Thymus (tissue), 11 donors: ENCODE measurements around the gene RXRA. TPM values are rescaled to one million over a fixed set of nuclear protein-coding genes. Genes with fewer than 3 reads are reported as not detected.

Experiments used
- DNase-seq, 9 donors: peaks; one replicate each; pipeline ENCODE4 v3.0.0-alpha.2; 2013; ENCODE audit warnings: low spot score in 9 of 9, low read depth in 6 of 9, missing footprints in 1 of 9
- H3K27ac ChIP-seq, 2 donors: one replicate each; pipeline ENCODE4 v1.5.1; 2013; ENCODE audit warnings: control low read depth in 1 of 2, low read depth in 1 of 2, low read length in 1 of 2, mild to moderate bottlenecking in 1 of 2, moderate library complexity in 1 of 2
- H3K27me3 ChIP-seq, 2 donors: one replicate each; pipeline ENCODE4 v1.5.1; 2013; ENCODE audit warnings: low read length in 1 of 2; ENCODE audit not compliant: control insufficient read depth in 2 of 2, insufficient read depth in 1 of 2
- H3K36me3 ChIP-seq, 2 donors: one replicate each; pipeline ENCODE4 v1.5.1; 2013; ENCODE audit warnings: low read length in 1 of 2, mild to moderate bottlenecking in 1 of 2, moderate library complexity in 1 of 2; ENCODE audit not compliant: control insufficient read depth in 2 of 2, insufficient read depth in 2 of 2
- H3K4me1 ChIP-seq, 2 donors: one replicate each; pipeline ENCODE4 v1.5.1; 2013; ENCODE audit warnings: low read length in 2 of 2; ENCODE audit not compliant: control insufficient read depth in 2 of 2, insufficient read depth in 2 of 2
- H3K4me3 ChIP-seq, 2 donors: one replicate each; pipeline ENCODE4 v1.5.1; 2013; ENCODE audit warnings: low read length in 2 of 2, control low read depth in 1 of 2, mild to moderate bottlenecking in 1 of 2
- H3K9me3 ChIP-seq, 2 donors: one replicate each; pipeline ENCODE4 v1.5.1; 2013; ENCODE audit warnings: low read length in 1 of 2, mild to moderate bottlenecking in 1 of 2; ENCODE audit not compliant: control insufficient read depth in 2 of 2, insufficient read depth in 1 of 2
- WGBS: extraction: QIAGEN DNeasy Blood & Tissue Kit; methylation state at CpG from one replicate; pipeline ENCODE4 v1.1.7; 2013; 5-methylcytosine and 5-hydroxymethylcytosine counted together
- polyA plus RNA-seq: library from polyadenylated mRNA; stranded (reverse); fragments of 200-250 nt; gene quantifications from one replicate; pipeline ENCODE4 v1.2.3, GENCODE V29; 2013
- total RNA-seq: library from RNA; stranded (reverse); fragments of 120-200 nt; gene quantifications from one replicate; pipeline ENCODE4 v1.2.4, GENCODE V29; 2013
- donor health status: healthy.

Gene RXRA
- total and polyA plus RNA-seq, 2 donors = 7.0 to 20.4 TPM

DNA sequence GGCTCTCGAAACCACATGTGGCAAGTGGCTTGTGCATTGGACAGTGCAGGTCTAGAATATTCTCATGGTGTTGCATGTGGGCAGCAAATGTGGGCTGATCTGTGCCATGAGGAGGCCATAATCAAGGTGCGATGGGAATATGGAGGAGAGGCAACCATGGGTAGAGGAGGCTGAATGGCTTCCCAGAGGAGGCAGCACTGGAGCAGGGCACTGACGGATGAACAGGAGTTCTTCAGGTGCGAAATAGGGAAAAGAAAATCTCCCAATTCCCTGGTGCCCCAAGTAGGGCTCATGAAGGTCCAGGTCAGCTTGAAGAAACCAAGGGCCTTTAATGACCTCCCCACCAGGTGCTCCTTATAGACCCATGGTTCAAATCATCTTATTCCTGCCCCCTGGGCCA, 126.5 kb downstream of the RXRA start:
- 98% methylated on average over 4 of the region's 4 CpGs for WGBS
- Histone ChIP-seq H3K27me3 (no peaks in the 10 kb centered on the region), H3K27ac (no peak overlapping the region), H3K9me3 (peaks cover 6 to 17% of the 10 kb centered on the region in 2 donors), H3K4me3 (no peak overlapping the region), H3K4me1 (peaks cover 5 to 35% of the 10 kb centered on the region in 2 donors), H3K36me3 (no peaks in the 10 kb centered on the region)
- no peak for DNase-seq

DNA sequence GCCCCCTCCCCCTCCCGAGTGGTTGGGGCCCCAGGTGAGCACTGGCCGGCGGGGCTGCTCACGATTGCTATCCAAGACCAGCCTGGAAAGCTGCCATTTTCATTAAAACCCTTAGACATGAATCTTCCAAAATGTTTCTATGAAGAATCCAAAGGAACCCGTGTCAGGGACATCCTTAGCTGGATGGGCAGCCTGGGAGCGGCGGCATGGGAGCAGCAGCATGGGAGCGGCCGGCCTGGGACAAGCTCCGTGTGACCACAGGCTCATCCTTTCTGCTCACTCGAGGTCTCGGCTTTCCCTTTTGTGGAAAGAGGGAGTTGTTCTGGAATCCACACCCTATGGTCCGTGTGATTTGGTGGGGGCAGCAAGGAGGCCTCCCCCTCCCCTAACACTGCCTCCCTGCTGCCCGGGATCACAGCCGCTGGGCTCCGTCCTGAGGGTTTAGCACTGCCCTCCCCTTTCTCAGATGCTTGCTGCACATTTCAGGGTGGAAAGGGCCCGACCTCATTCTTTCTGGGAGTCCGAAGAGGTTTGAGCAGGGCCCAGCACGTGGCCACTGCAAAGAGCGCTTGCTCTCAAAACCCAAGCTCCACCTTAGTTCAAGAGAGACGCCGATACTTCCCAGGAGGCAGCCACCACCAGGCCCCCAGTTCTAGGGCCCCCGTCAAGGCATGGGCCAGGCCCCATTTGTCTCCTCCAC, 127.7 kb downstream of the RXRA start:
- 95% methylated on average over 23 of the region's 23 CpGs for WGBS
- Histone ChIP-seq H3K27me3 (no peaks in the 10 kb centered on the region), H3K4me3 (no peak overlapping the region), H3K4me1 (peaks cover 5 to 47% of the 10 kb centered on the region in 2 donors), H3K36me3 (no peaks in the 10 kb centered on the region), H3K9me3 (peaks cover 1 to 6% of the 10 kb centered on the region in 2 donors), H3K27ac (no peak overlapping the region)
- DNase-seq = no peak

DNA sequence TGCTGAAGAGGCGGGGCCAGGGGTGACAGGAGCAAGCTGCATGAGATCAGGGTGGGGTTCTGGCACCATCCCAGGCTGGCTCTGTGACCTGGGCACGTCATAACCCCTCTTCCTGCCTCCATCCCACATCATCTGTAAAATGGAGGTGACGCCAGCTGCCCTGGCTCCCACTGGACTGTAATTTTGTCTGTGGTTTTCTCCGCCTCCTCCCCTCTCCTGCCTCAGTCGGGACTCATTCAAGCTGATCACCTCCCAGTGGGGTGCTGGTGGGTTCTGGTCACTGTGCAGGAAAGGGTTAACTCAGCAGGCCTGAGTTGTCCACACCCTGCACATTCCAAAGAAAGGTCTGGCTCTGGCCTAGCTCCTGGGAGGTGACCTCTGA, 128.2 kb downstream of the RXRA start:
- H3K9me3 ChIP-seq = peaks cover 0 to 2% of the 10 kb centered on the region in 2 donors
- H3K36me3 ChIP-seq = no peaks in the 10 kb centered on the region
- no peak overlapping the region for H3K27ac ChIP-seq
- no peak for DNase-seq
- 92% methylated on average over 5 of the region's 5 CpGs for WGBS
- H3K4me1 ChIP-seq = peaks cover 5 to 47% of the 10 kb centered on the region in 2 donors
- no peaks in the 10 kb centered on the region for H3K27me3 ChIP-seq
- no peak overlapping the region for H3K4me3 ChIP-seq

DNA sequence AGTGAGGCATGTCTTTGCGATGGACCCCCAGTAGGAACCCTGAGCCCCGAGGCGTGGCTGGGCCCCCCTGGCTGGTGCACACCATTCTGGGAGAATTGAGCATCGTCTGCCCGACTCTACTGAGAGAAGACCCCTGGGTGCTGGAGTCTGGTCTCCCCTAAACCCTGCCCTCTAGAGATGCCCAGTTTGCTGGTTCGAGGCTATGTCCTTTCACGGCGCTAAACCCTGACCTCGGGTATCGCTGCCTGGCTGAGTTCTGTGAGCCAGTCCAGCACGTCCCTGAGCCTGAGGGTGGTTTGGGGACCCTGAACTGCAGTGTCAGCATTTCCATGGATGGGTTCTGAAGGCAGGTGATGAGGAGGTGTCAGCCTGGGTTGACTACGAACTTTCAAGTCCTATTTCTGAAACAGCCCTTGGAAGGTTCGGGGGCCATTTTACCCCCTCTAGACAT, 128.8 kb downstream of the RXRA start:
- Histone ChIP-seq H3K36me3 (no peaks in the 10 kb centered on the region), H3K4me1 (peaks cover 5 to 42% of the 10 kb centered on the region in 2 donors), H3K4me3 (no peak overlapping the region), H3K27ac (peak overlapping the region in 1 of 2 donors; percentile 95), H3K9me3 (no peaks in the 10 kb centered on the region), H3K27me3 (no peaks in the 10 kb centered on the region)
- WGBS = 98% methylated on average over 13 of the region's 13 CpGs
- DNase-seq = peak in 1 of 9 donors; percentile 20

DNA sequence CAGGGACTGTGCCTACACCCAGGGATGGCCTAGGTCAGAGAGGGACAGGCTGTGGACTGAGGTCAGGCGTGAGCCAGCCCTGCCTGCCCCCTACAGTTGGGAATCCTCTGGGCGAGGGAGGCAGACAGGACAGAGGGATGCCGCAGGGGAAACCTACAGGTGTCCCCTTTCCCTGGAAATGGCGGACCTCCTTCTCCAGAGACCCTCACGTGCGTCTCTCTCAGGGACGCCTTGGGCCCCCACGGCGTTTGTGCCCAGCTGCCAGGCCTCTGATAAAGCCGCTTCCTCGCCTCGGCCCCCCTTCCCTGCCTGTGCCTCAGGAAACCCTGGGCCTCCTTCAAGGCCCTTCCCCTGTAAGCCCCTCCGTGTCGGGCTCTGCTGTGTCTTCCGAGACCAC, 129.3 kb downstream of the RXRA start:
- no peaks in the 10 kb centered on the region for H3K27me3 ChIP-seq
- H3K9me3 ChIP-seq = no peaks in the 10 kb centered on the region
- no peaks in the 10 kb centered on the region for H3K36me3 ChIP-seq
- WGBS = 60% methylated on average over 15 of the region's 15 CpGs
- no peak for DNase-seq
- peak overlapping the region; percentile 45 to 56 for H3K4me3 ChIP-seq
- peaks cover 5 to 42% of the 10 kb centered on the region in 2 donors for H3K4me1 ChIP-seq
- H3K27ac ChIP-seq = peak overlapping the region; percentile 84 to 95

DNA sequence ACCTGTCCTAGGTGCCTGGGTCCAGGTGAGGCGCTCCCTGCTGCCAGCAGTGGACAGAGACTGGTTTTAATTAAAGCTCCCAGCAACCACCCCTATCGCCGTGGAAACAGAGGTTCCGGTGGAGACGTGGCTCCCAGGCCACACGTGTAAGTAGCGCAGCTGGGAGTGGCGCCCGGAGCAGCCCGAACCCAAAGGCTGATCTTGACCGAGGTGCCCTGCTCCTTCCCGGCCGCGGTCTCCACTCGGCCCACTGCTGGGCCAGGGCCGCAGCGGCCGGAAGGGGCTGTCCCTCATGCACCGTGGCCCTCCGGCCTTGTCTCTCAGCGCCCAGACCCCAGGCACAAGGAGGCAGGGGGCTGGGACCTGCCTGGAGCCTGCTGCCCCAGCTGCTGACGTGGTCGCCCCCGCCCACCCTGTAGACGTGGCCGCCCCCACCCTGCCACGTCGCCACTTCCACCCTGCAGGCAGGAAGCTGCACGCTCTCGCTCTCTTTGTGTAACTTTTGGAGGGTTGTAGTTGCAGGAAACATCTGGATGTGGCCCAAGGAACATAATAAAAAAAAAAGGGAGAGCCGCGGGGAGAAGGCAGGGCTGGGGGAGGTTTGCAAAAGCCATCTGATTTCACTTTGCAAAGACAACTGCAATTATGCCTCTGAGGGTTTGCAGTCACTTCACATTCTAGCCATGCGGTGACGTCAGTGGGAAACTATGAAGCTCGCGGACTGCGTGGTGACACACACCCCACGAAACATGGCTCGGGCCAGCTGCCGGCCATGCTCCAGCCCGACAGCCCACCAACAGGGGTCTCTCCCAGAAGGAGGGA, 129.9 kb downstream of the RXRA start:
- no peaks in the 10 kb centered on the region for H3K36me3 ChIP-seq
- no peaks in the 10 kb centered on the region for H3K27me3 ChIP-seq
- peak overlapping the region; percentile 45 to 56 for H3K4me3 ChIP-seq
- WGBS = 5% methylated on average over 41 of the region's 41 CpGs
- peaks cover 0 to 3% of the 10 kb centered on the region in 2 donors for H3K9me3 ChIP-seq
- DNase-seq = peak; percentile 62 to 91 (median 73)
- H3K27ac ChIP-seq = peak overlapping the region; percentile 84 to 95
- H3K4me1 ChIP-seq = peaks cover 5 to 42% of the 10 kb centered on the region in 2 donors

DNA sequence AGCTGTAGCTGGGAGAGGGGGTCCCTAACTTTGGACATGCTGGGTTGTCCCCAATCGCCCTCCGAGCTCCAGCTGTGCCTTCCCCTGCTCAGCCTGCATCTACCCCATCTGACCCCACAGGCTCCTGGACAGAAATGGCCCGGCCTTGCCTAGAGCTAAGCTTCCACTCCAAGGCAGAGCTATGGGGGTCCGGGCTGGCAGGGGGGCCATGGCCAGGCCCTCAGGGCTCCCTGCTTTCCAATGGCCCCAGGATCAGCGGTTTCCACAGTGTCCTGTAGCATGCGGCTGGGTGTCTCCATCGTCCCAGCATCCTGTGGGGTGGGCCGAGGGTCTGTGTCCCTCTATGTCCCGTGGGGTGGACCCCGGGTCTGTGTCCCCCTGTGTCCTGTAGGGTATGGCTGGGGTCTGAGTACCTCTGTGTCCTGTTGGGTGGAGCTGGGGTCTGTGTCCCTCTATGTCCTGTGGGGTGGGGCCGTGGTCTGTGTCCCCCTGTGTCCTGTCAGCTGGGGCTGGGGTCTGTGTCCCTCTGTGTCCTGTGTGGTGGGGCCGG, 130.6 kb downstream of the RXRA start:
- H3K27me3 ChIP-seq = no peaks in the 10 kb centered on the region
- peak overlapping the region; percentile 84 to 95 for H3K27ac ChIP-seq
- H3K36me3 ChIP-seq = no peaks in the 10 kb centered on the region
- peaks cover 3 to 10% of the 10 kb centered on the region in 2 donors for H3K9me3 ChIP-seq
- no peak for DNase-seq
- 87% methylated on average over 12 of the region's 12 CpGs for WGBS
- H3K4me1 ChIP-seq = peaks cover 5 to 42% of the 10 kb centered on the region in 2 donors
- H3K4me3 ChIP-seq = peak overlapping the region; percentile 45 to 56

DNA sequence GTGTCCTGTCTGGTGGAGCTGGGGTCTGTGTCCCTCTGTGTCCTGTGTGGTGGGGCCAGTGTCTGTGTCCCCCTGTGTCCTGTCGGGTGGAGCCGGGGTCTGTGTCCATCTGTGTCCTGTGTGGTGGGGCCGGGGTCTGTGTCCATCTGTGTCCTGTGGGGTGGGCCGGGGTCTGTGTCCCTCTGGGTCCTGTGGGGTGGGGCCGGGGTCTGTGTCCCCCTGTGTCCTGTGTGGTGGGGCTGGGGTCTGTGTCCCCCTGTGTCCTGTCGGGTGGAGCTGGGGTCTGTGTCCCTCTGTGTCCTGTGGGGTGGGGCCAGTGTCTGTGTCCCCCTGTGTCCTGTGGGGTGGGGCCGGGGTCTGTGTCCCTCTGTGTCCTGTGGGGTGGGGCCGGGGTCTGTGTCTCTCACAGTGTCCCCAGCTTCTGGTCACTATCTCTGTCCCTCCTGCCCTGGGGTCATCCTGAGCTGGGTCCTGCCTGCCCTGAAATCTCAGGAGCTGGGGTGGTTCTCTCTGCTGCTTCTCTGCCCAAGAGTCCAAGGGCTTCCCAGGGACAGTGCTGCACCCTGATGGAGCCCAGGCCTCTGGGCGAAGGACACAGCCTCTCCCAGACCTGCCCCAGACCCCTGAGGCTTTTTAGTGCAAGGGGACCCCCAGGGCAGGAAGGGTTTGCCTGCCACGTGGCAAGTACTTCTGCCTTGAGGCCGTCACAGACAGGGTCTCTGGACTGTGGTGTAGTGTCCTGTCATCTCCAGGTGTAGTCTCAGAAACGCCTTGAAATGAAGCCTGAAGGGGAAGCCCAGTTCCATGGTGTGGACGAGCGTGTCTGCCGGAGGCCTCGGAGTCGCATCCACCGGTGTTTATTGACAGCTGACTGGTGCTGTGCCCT, 131.3 kb downstream of the RXRA start:
- Histone ChIP-seq H3K9me3 (peaks cover 3 to 15% of the 10 kb centered on the region in 2 donors), H3K27me3 (peaks cover 0 to 2% of the 10 kb centered on the region in 2 donors), H3K36me3 (no peaks in the 10 kb centered on the region), H3K27ac (peak overlapping the region; percentile 84 to 95), H3K4me3 (no peak overlapping the region), H3K4me1 (peaks cover 5 to 49% of the 10 kb centered on the region in 2 donors)
- no peak for DNase-seq
- 96% methylated on average over 18 of the region's 18 CpGs for WGBS
